Nucleus accumbens (tissue), 56 donors: ENCODE results near the gene POLD4.
A peak's percentile ranks its signal among the peaks of the same experiment; 100 is the strongest.

Experiments
- DNase-seq, 56 donors: peaks; one replicate each; lab custom pipeline; 2025; lab: John Stamatoyannopoulos, UW

POLD4 gene

DNA sequence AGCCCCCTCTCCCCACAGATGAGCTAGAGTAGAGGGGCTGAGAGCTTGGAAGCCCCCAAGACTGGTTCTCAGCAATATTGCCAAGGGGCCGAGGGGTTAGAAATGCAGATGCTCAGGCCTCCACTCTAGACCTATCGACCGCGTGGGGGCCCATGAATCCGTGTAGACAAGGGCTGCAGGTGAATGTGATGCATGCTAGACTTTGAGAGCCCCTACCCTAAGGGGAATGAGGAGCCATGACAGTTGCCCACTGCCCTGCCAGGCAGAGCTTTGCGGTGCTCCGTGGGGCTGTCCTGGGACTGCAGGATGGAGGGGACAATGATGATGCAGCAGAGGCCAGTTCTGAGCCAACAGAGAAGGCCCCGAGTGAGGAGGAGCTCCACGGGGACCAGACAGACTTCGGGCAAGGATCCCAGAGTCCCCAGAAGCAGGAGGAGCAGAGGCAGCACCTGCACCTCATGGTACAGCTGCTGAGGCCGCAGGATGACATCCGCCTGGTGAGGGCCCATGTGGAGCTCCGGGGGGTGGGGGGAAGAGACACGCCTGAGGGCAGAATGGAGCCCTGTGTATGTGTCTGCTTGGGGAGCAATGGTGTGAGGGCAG lies 48.7 kb downstream of the POLD4 start:
- no peak for DNase-seq

DNA sequence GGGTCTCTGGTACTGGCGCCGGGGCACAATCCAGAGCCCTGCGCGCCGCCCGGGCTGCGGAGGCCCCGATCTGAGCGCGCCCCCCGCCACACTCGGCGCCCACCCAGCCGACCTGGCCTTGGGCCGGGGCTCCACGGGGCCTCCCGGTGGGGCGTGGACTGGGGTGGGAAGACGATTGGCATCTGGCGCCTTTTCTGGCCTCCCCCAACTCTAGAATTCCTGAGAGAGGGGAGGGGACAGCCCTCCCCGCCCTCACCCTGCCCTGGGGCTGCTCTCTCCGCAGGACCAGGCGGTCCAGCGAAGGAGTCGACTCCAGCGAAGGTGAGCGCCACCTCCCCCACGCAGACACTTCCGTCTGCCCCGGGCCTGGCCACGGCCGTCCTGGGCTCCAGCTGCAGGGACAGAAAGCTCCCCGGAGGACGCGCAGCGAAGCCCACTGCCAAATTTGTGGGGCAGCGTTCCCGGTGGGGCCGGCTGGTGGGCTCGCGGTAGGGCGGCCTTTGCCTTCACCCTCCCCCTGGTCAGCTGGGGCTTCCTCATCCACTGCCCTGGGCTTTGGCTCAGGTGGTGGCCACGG lies 49.4 kb downstream of the POLD4 start:
- no peak for DNase-seq

DNA sequence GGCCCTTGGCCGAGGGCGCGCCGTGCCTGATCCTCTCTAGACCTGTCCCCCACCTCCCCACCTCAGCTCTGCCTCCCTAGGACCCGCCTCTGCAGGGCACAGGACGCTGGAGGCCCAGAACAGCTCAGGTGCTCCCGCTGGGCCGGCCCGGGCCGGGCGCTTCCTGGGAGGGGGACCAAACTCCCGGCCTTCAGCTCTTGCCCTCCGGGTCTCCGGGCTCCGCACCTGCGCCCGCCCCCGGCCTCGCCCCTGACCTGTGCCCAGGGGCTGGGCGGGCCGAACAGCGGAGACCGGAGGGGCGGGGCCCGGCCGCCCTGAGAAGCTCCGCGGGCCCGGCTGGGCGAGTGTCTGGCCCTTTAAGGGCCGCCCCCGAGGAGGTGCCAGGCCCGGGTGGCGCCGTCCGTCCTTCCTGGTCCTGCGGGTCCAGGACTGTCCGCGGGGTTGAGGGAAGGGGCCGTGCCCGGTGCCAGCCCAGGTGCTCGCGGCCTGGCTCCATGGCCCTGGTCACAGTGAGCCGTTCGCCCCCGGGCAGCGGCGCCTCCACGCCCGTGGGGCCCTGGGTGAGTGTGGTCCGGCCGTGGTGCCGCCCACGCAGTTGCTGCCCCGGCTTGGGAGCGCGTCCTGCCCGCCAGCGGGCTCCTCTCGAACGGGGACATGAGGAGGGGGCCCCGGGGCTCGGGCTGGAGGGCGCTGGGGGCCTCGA lies 50.1 kb downstream of the POLD4 start, which contains the start of gene SSH3:
Gene SSH3 (plus strand): TSS at position 399 of the 703 bp plus-strand sequence. CDS start 96 bp downstream, at position 495.
- peak in 45 of 56 donors; percentile 12 to 81 (median 49) for DNase-seq

DNA sequence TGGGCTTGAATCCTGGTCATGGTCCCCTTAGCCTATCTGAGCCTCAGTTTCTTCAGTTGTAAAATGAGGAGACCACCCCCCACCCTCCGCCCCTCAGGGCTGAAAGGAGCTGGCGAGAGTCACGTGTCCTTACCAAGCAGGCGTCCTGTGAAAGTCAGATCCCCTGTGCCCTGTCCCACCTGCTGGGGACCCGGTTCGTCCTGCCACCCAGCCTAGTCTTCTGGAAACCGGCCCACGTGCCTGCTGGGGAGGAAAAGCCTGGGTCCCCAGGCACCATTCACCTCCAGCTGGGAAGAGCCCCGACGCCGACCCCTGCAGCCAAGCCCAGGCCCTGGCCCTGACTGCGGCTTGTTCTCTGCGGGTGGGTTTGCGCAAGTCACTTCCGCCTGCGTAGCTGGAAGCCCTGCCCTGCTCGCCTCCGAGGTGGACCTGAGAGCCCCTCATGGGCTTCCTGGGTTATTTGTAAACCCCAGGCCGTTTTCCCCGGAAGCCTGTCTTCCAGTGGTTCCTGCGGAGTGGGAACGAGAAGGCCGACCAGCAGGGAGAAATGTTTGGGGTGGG lies 50.7 kb downstream of the POLD4 start:
- DNase-seq: no peak

- DNase-seq: peak in 2 of 56 donors; percentile 12 to 50
Observed at GRCh38 chr11:67301951-67302516, 51.3 kb downstream of the POLD4 start.

DNA sequence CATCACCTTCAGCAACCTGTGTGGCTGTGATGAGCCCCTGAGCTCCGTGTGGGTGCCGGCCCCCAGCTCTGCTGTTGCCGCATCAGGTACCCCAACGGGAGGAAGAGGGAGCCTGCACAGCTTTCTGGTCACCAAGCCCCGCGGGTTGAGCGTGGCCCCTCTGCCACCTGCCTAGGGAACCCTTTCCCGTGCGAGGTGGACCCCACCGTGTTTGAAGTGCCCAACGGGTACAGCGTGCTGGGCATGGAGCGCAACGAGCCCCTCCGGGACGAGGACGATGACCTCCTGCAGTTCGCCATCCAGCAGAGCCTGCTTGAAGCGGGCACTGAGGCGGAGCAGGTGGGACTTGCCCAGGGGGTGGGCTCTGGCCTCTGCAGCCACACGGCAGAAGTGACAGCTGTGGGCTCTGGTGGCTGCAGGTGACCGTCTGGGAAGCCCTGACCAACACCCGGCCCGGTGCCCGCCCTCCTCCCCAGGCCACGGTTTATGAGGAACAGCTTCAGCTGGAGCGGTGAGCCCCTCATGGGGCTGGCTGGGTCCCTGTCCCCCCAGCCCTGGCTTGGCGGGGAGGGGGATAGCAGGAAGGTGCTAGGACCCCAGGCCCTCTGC lies 51.9 kb downstream of the POLD4 start:
- no peak for DNase-seq
